BJ (cell line): ENCODE data around the gene ABL2. TPM values are rescaled to one million over a fixed set of nuclear protein-coding genes. Genes with fewer than 3 reads are reported as not detected.
"Not testable (repeated sequence)": the region's sequence is repeated elsewhere in the genome, so short reads cannot be mapped to it uniquely, and the experiment has no call there.

ENCODE experiments used
- CTCF ChIA-PET: fragments of 350-600 bp; formaldehyde crosslinking; extraction: SDS; loops from one replicate; lab custom pipeline; 2021; ENCODE audit warnings: antibody characterized with exemption, inconsistent platforms; lab: Yijun Ruan, JAX
- POLR2A ChIA-PET: fragments of 300-600 bp; sonication (Branson Sonifier 250); formaldehyde crosslinking; extraction: SDS; loops from one replicate; lab custom pipeline; 2021; ENCODE audit warnings: antibody characterized with exemption; lab: Charles Lee
- DNase-seq: peaks from one replicate; pipeline ENCODE4 v3.0.0-alpha.2; 2011; ENCODE audit warnings: low read depth
- H3K27me3 ChIP-seq: 2 replicates; pipeline ENCODE4 v1.6.0; 2011; ENCODE audit warnings: low read length; ENCODE audit not compliant: control insufficient read depth, insufficient read depth
- H3K36me3 ChIP-seq: 2 replicates; pipeline ENCODE4 v1.5.1; 2011; ENCODE audit warnings: low read length; ENCODE audit not compliant: control insufficient read depth, insufficient read depth
- H3K4me3 ChIP-seq: 2 replicates; pipeline ENCODE4 v1.5.1; 2011; ENCODE audit warnings: low read depth, mild to moderate bottlenecking, control low read depth, low read length
- CTCF ChIP-seq: IDR thresholded peaks from 2 replicates; pipeline ENCODE4 v1.5.1; 2011; ENCODE audit warnings: low read depth, mild to moderate bottlenecking, control low read depth, inconsistent platforms, low read length, moderate library complexity; ENCODE audit not compliant: insufficient read depth
- polyA plus RNA-seq: library from polyadenylated mRNA; depleted of rRNA; stranded (reverse); fragments of >200 nt; gene quantifications from 2 replicates; pipeline ENCODE4 v1.2.3, GENCODE V29; 2011

ABL2 gene
- polyA plus RNA-seq, 1 experiment = 18.7 TPM

GRCh38 chr1:179217943-179218507 is 11.5 kb downstream of the ABL2 start:
- ChIA-PET CTCF (interaction anchor here (1.5 to 2.6 kb wide), 2 partner anchors 9 to 97 kb away, joined by 3 to 8 read pairs; no protein-coding TSS in a partner anchor), POLR2A (no interaction called here)
- no peak for TF ChIP-seq CTCF
- no peak for DNase-seq
- no peaks in the 10 kb centered on the region for H3K27me3 ChIP-seq
- no peak overlapping the region for H3K4me3 ChIP-seq
- peaks cover 1% of the 10 kb centered on the region; the same call in 1 of the 2 replicates for H3K36me3 ChIP-seq

DNA sequence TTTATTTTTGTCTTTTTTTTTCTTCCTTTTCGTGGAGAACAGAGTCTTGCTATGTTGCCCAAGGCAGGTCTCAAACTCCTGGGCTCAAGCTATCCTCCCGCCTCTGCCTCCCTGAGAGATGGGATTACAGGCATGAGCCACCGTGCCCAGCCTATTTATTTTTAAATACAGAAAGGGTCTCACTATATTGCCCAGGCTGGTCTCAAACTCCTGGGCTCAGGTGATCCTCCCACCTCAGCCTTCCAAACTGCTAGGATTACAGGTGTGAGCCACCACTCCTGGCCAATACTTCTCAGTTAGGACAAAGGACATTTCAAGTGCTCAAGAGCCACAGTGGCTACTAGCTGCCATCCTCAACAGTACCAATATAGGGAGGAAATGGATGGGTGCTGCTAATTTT is 16.2 kb downstream of the ABL2 start:
- H3K27me3 ChIP-seq, H3K36me3 ChIP-seq, POLR2A ChIA-PET, CTCF ChIA-PET, DNase-seq, H3K4me3 ChIP-seq: not testable (repeated sequence)

DNA sequence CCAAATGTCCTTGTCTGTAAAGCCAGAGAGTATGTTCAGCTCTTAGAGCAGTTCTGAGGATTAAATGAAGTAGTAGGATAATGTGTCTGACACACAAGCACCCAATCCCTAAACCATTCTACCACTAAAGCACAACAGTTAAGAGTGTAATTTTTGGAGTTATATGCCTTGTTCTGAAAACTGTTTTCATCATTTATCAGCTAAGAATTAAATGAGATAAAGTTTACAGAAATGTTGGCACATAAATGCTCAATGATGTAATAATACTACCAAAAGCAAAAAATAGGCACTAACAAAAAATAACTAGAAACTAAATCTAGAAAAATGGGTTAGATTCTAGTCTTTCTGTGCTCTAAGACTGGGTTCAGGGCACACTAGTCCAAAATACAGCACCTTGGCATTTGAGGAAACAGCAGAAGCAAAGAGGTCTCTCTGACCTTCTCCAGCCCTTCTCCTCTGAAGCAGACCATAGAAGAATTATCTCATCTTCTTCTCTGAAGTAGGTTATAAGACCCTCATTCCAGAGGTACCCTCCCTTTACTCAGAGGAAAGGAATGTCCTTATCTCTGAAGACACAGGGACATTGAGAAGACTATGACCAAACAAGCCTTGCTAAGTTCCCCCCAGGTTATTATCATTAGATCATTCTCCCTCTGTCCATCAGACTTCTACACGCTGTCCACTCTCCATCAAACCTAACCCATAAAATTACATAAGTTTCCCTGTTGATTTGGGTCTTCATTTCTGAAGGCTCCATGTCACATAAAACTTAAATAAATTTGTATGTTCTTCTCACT is 20.6 kb downstream of the ABL2 start:
- H3K4me3 ChIP-seq = no peak overlapping the region
- ChIA-PET POLR2A (interaction anchor here (0.6 kb wide), 1 partner anchor 259 kb away, joined by 7 read pairs; no protein-coding TSS in a partner anchor), CTCF (interaction anchor here (1.6 to 1.8 kb wide), 2 partner anchors 9 to 11 kb away, joined by 3 to 8 read pairs; no protein-coding TSS in a partner anchor)
- no peak for TF ChIP-seq CTCF
- H3K27me3 ChIP-seq = no peaks in the 10 kb centered on the region
- no peak for DNase-seq
- no peaks in the 10 kb centered on the region for H3K36me3 ChIP-seq

DNA sequence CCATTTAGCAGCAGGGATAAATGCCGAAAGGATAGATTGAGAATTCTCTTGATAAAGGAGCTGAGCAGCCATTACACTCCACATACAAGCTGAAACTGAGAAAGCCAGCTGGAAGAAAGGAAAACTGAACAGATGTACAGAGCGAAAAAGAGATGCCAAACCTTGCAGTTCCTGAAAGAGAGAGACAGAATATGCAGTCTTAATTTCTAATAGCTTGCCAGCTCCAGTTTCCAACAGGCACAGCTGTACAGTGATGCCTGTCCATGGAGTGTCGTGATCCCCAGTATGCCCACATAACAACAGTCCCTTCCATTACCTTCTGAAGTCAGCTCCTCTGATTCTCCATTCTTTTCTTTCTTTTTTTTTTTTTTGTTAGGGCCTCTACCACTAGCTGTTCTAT is 22.7 kb downstream of the ABL2 start:
- no peak for DNase-seq
- no peaks in the 10 kb centered on the region for H3K36me3 ChIP-seq
- CTCF ChIA-PET = interaction anchor here (0.7 to 1.2 kb wide), 3 partner anchors 8 to 116 kb away, joined by 3 to 4 read pairs (median 4); no protein-coding TSS in a partner anchor
- H3K27me3 ChIP-seq = no peaks in the 10 kb centered on the region
- no peak for TF ChIP-seq CTCF
- POLR2A ChIA-PET = interaction anchor here (0.6 kb wide), 1 partner anchor 33 kb away, joined by 4 read pairs; no protein-coding TSS in a partner anchor
- no peak overlapping the region for H3K4me3 ChIP-seq

- H3K36me3 ChIP-seq = no peaks in the 10 kb centered on the region
- CTCF ChIA-PET = interaction anchor here (2.4 kb wide), 1 partner anchor 84 kb away, joined by 8 read pairs; no protein-coding TSS in a partner anchor
- POLR2A ChIA-PET = no interaction called here
- TF ChIP-seq CTCF = no peak
- no peaks in the 10 kb centered on the region for H3K27me3 ChIP-seq
- H3K4me3 ChIP-seq = no peak overlapping the region
- no peak for DNase-seq
Observed at GRCh38 chr1:179205284-179205683, 24.2 kb downstream of the ABL2 start.
